Measurements from ENCODE around the gene ROBO1.

ROBO1 gene

GRCh38 chr3:79002465-79003372, 765.1 kb downstream of the ROBO1 start:
- H2AFZ ChIP-seq (ENCODE audit: low read length): no peak overlapping the region
- 0 out of 2 replicates have a peak, but pooled peaks cover 5% of the 10 kb centered on the region for H3K4me1 ChIP-seq (ENCODE audit: low read length)
- TF ChIP-seq EZH2 (optimal IDR thresholded peaks at IDR 0.05; ENCODE audit: low read depth, low read length): no peak
- TF ChIP-seq CTCF (IDR thresholded peaks at IDR 0.05; ENCODE audit: low read length): no peak
- no peak for TF ChIP-seq EZH2phosphoT487 (IDR thresholded peaks at IDR 0.05; ENCODE audit: low read length)
- H3K27me3 ChIP-seq (replicated peaks; ENCODE audit: insufficient read depth, low read length): no peaks in the 10 kb centered on the region
- peaks cover 43% of the 10 kb centered on the region for H3K79me2 ChIP-seq (ENCODE audit: low read length)
- no peak overlapping the region for H3K4me2 ChIP-seq (ENCODE audit: low read depth, low read length)
- no peaks in the 10 kb centered on the region for H3K9me2 ChIP-seq (replicated peaks; ENCODE audit: insufficient read depth, low read length)
- H3K9ac ChIP-seq (ENCODE audit: low read length): no peak overlapping the region
- no peak overlapping the region for H3K4me3 ChIP-seq (ENCODE audit: low read length)
- no peaks in the 10 kb centered on the region for H3F3A ChIP-seq (ENCODE audit: insufficient read depth, low read length)
- no peaks in the 10 kb centered on the region for H3K36me3 ChIP-seq (replicated peaks; ENCODE audit: insufficient read depth, low read length)
- no peaks in the 10 kb centered on the region for H4K20me1 ChIP-seq (ENCODE audit: insufficient read depth, low read length)
- DNase-seq: no peak
- H3K27ac ChIP-seq (ENCODE audit: low read length): no peak overlapping the region
- H3K9me3 ChIP-seq (replicated peaks; ENCODE audit: insufficient read depth, low read length): no peaks in the 10 kb centered on the region

- no peak for TF ChIP-seq EZH2phosphoT487 (IDR thresholded peaks at IDR 0.05; ENCODE audit: low read length)
- no peak for TF ChIP-seq EZH2 (optimal IDR thresholded peaks at IDR 0.05; ENCODE audit: low read depth, low read length)
- no peak for TF ChIP-seq CTCF (IDR thresholded peaks at IDR 0.05; ENCODE audit: low read length)
- peaks cover 38% of the 10 kb centered on the region for H3K79me2 ChIP-seq (ENCODE audit: low read length)
- H3K36me3 ChIP-seq (replicated peaks; ENCODE audit: insufficient read depth, low read length): no peaks in the 10 kb centered on the region
- H4K20me1 ChIP-seq (ENCODE audit: insufficient read depth, low read length): no peaks in the 10 kb centered on the region
- H2AFZ ChIP-seq (ENCODE audit: low read length): no peak overlapping the region
- H3K9me3 ChIP-seq (replicated peaks; ENCODE audit: insufficient read depth, low read length): no peaks in the 10 kb centered on the region
- no peak overlapping the region for H3K27ac ChIP-seq (ENCODE audit: low read length)
- H3K4me2 ChIP-seq (ENCODE audit: low read depth, low read length): no peak overlapping the region
- no peak overlapping the region for H3K4me3 ChIP-seq (ENCODE audit: low read length)
- H3F3A ChIP-seq (ENCODE audit: insufficient read depth, low read length): no peaks in the 10 kb centered on the region
- 0 out of 2 replicates have a peak, but pooled peaks cover 5% of the 10 kb centered on the region for H3K4me1 ChIP-seq (ENCODE audit: low read length)
- no peak for DNase-seq
- H3K9ac ChIP-seq (ENCODE audit: low read length): no peak overlapping the region
- no peaks in the 10 kb centered on the region for H3K27me3 ChIP-seq (replicated peaks; ENCODE audit: insufficient read depth, low read length)
- no peaks in the 10 kb centered on the region for H3K9me2 ChIP-seq (replicated peaks; ENCODE audit: insufficient read depth, low read length)
These were observed 766.5 kb downstream of the ROBO1 start for GRCh38 chr3:79001255-79001654.

- H3K4me2 ChIP-seq (ENCODE audit: low read depth, low read length): no peak overlapping the region
- no peaks in the 10 kb centered on the region for H3K9me2 ChIP-seq (replicated peaks; ENCODE audit: insufficient read depth, low read length)
- H3K79me2 ChIP-seq (ENCODE audit: low read length): peaks cover 40% of the 10 kb centered on the region
- no peaks in the 10 kb centered on the region for H4K20me1 ChIP-seq (ENCODE audit: insufficient read depth, low read length)
- H3K27ac ChIP-seq (ENCODE audit: low read length): no peak overlapping the region
- H3F3A ChIP-seq (ENCODE audit: insufficient read depth, low read length): no peaks in the 10 kb centered on the region
- TF ChIP-seq CTCF (IDR thresholded peaks at IDR 0.05; ENCODE audit: low read length): no peak
- TF ChIP-seq EZH2 (optimal IDR thresholded peaks at IDR 0.05; ENCODE audit: low read depth, low read length): no peak
- TF ChIP-seq EZH2phosphoT487 (IDR thresholded peaks at IDR 0.05; ENCODE audit: low read length): no peak
- no peak for DNase-seq
- H3K4me3 ChIP-seq (ENCODE audit: low read length): no peak overlapping the region
- no peak overlapping the region for H2AFZ ChIP-seq (ENCODE audit: low read length)
- no peaks in the 10 kb centered on the region for H3K36me3 ChIP-seq (replicated peaks; ENCODE audit: insufficient read depth, low read length)
- no peak overlapping the region for H3K9ac ChIP-seq (ENCODE audit: low read length)
- H3K4me1 ChIP-seq (ENCODE audit: low read length): 0 out of 2 replicates have a peak, but pooled peaks cover 5% of the 10 kb centered on the region
- H3K9me3 ChIP-seq (replicated peaks; ENCODE audit: insufficient read depth, low read length): no peaks in the 10 kb centered on the region
- no peaks in the 10 kb centered on the region for H3K27me3 ChIP-seq (replicated peaks; ENCODE audit: insufficient read depth, low read length)
These were observed 768.7 kb downstream of the ROBO1 start for GRCh38 chr3:78999139-78999538.

All from MM.1S (cell line).